Retina (tissue), 1 donor: ENCODE data around the gene XBP1.
"Not testable (repeated sequence)": the region's sequence is repeated elsewhere in the genome, so short reads cannot be mapped to it uniquely, and the experiment has no call there.

Experiments used
- DNase-seq: peaks from one replicate; pipeline ENCODE4 v3.0.0-alpha.2; 2016

The XBP1 gene

GRCh38 chr22:28800308-28801041 is at the start of gene XBP1:
Gene XBP1, minus strand, starts transcription at chr22:28800569.
- DNase-seq = peak; percentile 96

- DNase-seq = no peak
These were observed 46.6 kb upstream of the XBP1 start for GRCh38 chr22:28846994-28847393.

- DNase-seq = not testable (repeated sequence)
These were observed 43.9 kb upstream of the XBP1 start for GRCh38 chr22:28844277-28844676.

- DNase-seq = no peak
These were observed 43.3 kb upstream of the XBP1 start for GRCh38 chr22:28843633-28844032.

- DNase-seq = no peak
These were observed 40.7 kb upstream of the XBP1 start for GRCh38 chr22:28841111-28841510.

- DNase-seq = no peak
These were observed 38.6 kb upstream of the XBP1 start for GRCh38 chr22:28838971-28839370.

- no peak for DNase-seq
These were observed 37.3 kb upstream of the XBP1 start for GRCh38 chr22:28837640-28838039.

GRCh38 chr22:28835630-28836189 is 35.3 kb upstream of the XBP1 start:
- DNase-seq = no peak

- DNase-seq = no peak
These were observed 33.0 kb upstream of the XBP1 start for GRCh38 chr22:28833276-28833923.

- no peak for DNase-seq
These were observed 32.4 kb upstream of the XBP1 start for GRCh38 chr22:28832731-28833130.

GRCh38 chr22:28831140-28832072 is 31.0 kb upstream of the XBP1 start:
- no peak for DNase-seq

GRCh38 chr22:28830441-28830840 is 30.1 kb upstream of the XBP1 start:
- DNase-seq = no peak

GRCh38 chr22:28829358-28830181 is 29.2 kb upstream of the XBP1 start:
- DNase-seq = peak; percentile 80

GRCh38 chr22:28826921-28827320 is 26.6 kb upstream of the XBP1 start:
- DNase-seq = no peak

GRCh38 chr22:28826430-28826829 is 26.1 kb upstream of the XBP1 start:
- DNase-seq = not testable (repeated sequence)

GRCh38 chr22:28824455-28824854 is 24.1 kb upstream of the XBP1 start:
- not testable (repeated sequence) for DNase-seq

- peak; percentile 39 for DNase-seq
These were observed 22.7 kb upstream of the XBP1 start for GRCh38 chr22:28822930-28823551.

- DNase-seq = no peak
These were observed 21.1 kb upstream of the XBP1 start for GRCh38 chr22:28821452-28821851.

- no peak for DNase-seq
These were observed 20.5 kb upstream of the XBP1 start for GRCh38 chr22:28820885-28821284.

GRCh38 chr22:28819253-28820096 is 19.1 kb upstream of the XBP1 start:
- DNase-seq = no peak
